HG03432 (cell line): ENCODE data around the gene RAB3GAP1.
A peak's percentile ranks its signal among the peaks of the same experiment; 100 is the strongest.
"Not testable (repeated sequence)": the region's sequence is repeated elsewhere in the genome, so short reads cannot be mapped to it uniquely, and the experiment has no call there.

Experiments
- ATAC-seq: cut with Tn5 transposase; IDR thresholded peaks from one replicate; pipeline ENCODE4 v1.9.1; 2021; ENCODE audit warnings: mild to moderate bottlenecking, moderate library complexity; ENCODE audit not compliant: unreplicated experiment

RAB3GAP1 gene

GRCh38 chr2:135052042-135052876 is at the start of gene RAB3GAP1:
RAB3GAP1 (plus strand) TSS chr2:135052292; CDS start chr2:135052308, 16 bp downstream.
- ATAC-seq: peak; percentile 92

DNA sequence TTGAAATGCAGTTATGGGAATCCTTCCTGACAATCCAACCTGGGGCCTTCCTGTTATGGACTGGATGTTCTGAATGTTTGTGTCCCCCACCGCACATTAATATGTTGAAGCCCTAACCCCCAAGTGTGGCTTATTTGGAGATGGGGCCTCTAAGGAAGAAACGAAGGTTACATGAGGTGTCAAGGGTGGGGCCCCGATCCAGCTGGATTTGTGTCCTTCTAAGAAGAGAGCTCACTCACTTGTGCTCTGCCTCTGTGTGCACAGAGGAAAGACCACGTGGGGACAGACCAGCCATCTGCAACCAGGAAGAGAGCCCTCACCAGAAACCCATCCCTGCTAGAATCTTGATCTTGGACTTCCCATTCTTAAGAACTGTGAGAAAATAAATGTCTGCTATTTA is 49.3 kb upstream of the RAB3GAP1 start:
- no peak for ATAC-seq

- peak; percentile 98 for ATAC-seq
Observed at GRCh38 chr2:135004005-135004746, 47.9 kb upstream of the RAB3GAP1 start.

- ATAC-seq: no peak
Observed at GRCh38 chr2:135005753-135006152, 46.3 kb upstream of the RAB3GAP1 start.

DNA sequence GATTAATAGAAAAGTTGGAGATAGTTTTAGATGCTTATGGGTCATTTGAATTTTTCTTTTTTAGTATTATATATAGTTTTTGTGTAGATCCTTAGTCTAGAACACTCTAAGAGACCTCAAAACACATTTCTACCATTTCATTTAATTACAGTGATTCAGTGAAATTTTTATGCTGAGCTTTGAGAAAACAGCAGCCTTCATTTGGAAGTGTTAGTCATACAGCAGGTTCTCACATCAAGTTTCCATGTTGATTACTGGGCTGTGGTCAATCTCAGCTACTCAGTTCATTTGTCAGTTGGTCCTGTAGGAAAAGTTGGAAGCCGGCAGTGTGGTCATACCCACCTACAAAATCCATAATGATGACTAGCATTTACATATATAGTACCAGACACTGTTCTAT is 42.8 kb upstream of the RAB3GAP1 start:
- no peak for ATAC-seq

- ATAC-seq: no peak
Observed at GRCh38 chr2:135010200-135010942, 41.7 kb upstream of the RAB3GAP1 start.

- ATAC-seq: no peak
Observed at GRCh38 chr2:135011633-135012032, 40.5 kb upstream of the RAB3GAP1 start.

- no peak for ATAC-seq
Observed at GRCh38 chr2:135021618-135022017, 30.5 kb upstream of the RAB3GAP1 start.

DNA sequence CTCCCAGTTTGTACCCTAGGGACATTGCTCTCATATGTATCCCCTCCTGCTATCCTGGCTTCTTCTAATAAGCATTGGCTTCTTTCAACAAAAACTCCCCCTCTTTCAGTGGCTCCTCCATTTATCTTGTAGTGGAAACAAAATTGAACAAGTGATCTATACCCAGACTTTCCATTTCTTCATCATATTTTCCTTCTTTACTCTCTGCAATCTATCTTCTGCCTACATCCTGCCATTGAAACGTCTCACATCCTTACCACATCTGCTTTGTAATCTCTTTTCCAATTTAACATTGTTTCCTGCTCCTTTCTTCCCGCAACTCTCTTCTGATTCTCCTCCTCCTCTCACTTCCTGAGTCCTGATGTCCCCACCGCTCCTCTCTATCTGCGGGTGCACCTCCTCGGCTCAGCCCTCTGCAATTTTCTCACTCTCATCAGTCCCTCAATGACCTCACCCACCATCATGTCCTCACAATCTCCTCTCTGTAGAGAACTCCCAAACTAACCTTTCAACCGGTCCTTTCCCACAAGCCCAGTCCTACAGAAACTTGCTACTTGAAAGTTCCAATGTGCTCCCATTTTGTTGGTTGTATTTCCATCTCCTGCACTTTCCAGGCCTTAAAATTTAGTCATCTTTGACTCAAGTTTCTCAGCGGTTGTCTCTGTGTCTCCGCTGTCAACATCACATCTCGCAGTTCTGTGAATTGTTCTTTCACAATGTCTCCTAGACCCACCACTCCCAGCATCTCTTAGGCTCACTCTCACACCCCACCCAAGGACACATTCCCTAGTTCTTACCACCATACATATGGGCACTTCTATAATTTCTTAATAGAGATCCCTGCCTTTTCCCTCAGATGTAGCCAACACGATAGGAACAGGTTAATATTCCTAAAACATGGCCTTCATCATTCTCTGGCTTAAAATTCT is 28.9 kb upstream of the RAB3GAP1 start:
- no peak for ATAC-seq

- no peak for ATAC-seq
Observed at GRCh38 chr2:135023886-135024485, 28.1 kb upstream of the RAB3GAP1 start.

- ATAC-seq: no peak
Observed at GRCh38 chr2:135029481-135030134, 22.5 kb upstream of the RAB3GAP1 start.

- ATAC-seq: no peak
Observed at GRCh38 chr2:135030826-135031225, 21.3 kb upstream of the RAB3GAP1 start.

DNA sequence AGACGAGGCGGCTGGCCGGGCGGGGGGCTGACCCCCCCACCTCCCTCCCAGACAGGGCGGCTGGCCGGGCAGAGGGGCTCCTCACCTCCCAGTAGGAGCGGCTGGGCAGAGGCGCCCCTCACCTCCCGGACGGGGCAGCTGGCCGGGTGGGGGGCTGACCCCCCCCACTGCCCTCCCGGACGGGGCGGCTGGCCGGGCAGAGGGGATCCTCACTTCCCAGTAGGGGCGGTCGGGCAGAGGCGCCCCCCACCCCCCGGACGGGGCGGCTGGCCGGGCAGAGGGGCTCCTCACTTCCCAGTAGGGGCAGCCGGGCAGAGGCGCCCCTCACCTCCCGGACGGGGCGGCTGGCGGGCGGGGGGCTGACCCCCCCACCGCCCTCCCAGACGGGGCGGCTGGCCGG is 18.9 kb upstream of the RAB3GAP1 start:
- not testable (repeated sequence) for ATAC-seq

- no peak for ATAC-seq
Observed at GRCh38 chr2:135037831-135038230, 14.3 kb upstream of the RAB3GAP1 start.

DNA sequence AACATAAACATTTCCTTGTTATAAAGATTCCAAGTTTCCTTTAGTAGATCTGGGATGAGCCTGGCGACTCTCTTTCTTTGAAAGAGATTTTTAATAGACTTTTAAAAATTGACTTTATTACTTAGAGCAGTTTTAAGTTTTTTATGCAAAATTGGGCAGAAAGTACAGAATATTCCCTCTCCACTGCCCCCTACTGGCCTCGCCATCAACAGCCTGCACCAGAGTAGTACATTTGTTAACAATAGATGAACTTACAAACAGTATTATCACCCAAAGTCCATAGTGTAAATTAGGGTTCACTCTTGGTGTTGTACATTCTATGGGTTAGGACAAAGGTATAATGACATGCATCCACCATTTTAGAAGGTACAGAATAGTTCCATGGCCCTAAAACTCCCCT is 8.7 kb upstream of the RAB3GAP1 start:
- ATAC-seq: no peak

- no peak for ATAC-seq
Observed at GRCh38 chr2:135047300-135047699, 4.8 kb upstream of the RAB3GAP1 start, which contains the start of gene MAP3K19. MAP3K19 (minus strand) TSS chr2:135047447; CDS start chr2:135024647, 22,800 bp downstream.

- no peak for ATAC-seq
Observed at GRCh38 chr2:135048122-135048521, 4.0 kb upstream of the RAB3GAP1 start.

DNA sequence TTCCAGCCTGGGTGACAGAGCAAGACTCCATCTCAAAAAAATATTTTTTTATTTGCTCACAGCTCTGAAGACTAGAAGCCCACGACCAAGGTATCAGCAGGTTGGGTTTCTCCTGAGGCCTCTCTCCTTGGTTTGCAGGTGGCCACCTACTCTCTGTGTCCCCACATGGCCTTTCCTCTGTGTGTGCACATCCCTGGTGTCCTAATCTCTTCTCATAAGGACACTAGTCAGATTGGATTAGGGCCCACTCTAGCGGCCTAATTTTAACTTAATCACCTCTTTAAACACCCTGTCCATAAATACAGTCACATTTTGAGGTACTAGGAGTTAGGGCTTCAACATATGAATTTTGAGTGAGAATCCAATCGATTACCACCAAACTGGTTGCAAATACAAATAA is 2.0 kb upstream of the RAB3GAP1 start:
- ATAC-seq: no peak

GRCh38 chr2:135050684-135051083 is 1.4 kb upstream of the RAB3GAP1 start:
- ATAC-seq: no peak
